SK-N-MC (cell line): Measurements from ENCODE around the gene KCNJ6.

Source experiments
- DNase-seq: peaks from one replicate; pipeline ENCODE4 v3.0.0-alpha.2; 2011; ENCODE audit warnings: low read depth, low spot score
- H3K27ac ChIP-seq: fragments of 200-600 bp; sonication (generic); 2 replicates; pipeline ENCODE4 v1.5.1; 2016; ENCODE audit warnings: mixed run types
- H3K36me3 ChIP-seq: fragments of 200-600 bp; sonication (generic); 2 replicates; pipeline ENCODE4 v1.6.1; 2017; ENCODE audit warnings: antibody characterized with exemption, low read length, mixed read lengths; ENCODE audit not compliant: insufficient read depth
- H3K4me3 ChIP-seq: fragments of 200-600 bp; sonication (generic); 2 replicates; pipeline ENCODE4 v1.5.1; 2016
- H3K9ac ChIP-seq: fragments of 200-600 bp; sonication (generic); 2 replicates; pipeline ENCODE4 v1.8.0; 2017; ENCODE audit warnings: mixed run types, mixed read lengths; ENCODE audit not compliant: insufficient read length
- H3K9me3 ChIP-seq: fragments of 200-600 bp; sonication (generic); 2 replicates; pipeline ENCODE4 v1.6.1; 2017; ENCODE audit warnings: low read depth, mild to moderate bottlenecking, antibody characterized with exemption, low read length, moderate library complexity, mixed read lengths
- EZH2 ChIP-seq: fragments of 200-600 bp; sonication (generic); IDR thresholded peaks from one replicate; pipeline ENCODE4 v1.6.1; 2017; ENCODE audit warnings: antibody characterized with exemption
- FOXP2 ChIP-seq: optimal IDR thresholded peaks from 2 replicates; pipeline ENCODE3; 2011; ENCODE audit warnings: mild to moderate bottlenecking, moderate library complexity; ENCODE audit not compliant: insufficient read depth; ENCODE audit errors: extremely low read length, control extremely low read depth
- POLR2AphosphoS5 ChIP-seq: IDR thresholded peaks from 2 replicates; pipeline ENCODE4 v1.6.1; 2012; ENCODE audit warnings: mild to moderate bottlenecking, low read depth, low read length, borderline replicate concordance

The KCNJ6 gene

DNA sequence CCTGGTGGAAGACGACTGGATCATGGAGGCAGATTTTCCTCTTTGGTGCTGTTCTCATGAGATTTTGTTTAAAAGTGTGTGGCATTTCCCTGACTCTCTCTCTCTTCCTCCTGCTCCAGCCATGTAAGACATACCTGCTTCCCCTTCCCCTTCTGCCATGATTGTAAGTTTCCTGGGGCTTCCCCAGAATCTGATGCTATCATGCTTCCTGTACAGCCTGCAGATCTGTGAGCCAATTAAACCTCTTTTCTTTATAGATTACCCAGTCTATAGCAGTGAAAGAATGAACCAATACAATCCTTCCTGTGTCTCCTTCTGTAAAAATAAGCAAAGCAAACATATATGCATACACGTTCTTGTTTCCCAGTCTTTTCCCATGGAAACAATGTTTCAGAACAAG lies 276.5 kb downstream of the KCNJ6 start:
- no peak for DNase-seq

DNA sequence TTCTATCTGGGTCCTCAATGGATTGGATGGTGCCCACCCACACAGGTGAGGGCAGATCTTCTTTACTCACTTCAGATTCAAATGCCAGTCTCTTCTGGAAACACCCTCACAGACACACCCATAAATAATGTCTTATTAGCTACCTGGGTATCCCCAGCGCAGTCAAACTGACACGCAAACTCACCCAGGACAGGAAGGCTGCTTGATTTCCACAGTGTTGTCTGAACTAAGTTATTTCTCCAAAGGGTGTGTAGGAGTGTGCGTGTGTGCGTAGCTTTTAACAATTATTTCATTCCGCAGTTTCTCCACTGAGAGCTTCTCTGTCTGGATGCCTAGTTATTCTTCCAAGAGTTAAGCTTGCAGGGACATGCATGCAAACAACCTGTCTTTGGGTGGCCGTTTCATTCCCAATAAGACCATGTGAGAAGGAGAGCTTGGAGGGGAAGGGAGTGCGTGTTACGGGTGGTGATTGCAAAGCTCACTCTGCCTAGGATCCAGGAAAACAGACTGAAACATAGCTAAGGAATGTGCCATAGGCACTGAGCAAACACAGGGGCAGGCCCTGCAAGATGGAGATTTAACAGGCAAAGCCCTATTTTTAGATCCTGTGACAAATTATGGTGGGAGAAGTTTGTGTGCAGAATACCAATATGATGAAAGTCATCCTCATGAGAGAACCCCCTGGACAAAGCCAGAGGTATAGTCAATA lies 280.0 kb downstream of the KCNJ6 start:
- H3K9ac ChIP-seq, result no peak overlapping the region
- DNase-seq, result no peak
- H3K4me3 ChIP-seq, result no peak overlapping the region
- no peak overlapping the region for H3K27ac ChIP-seq
- TF ChIP-seq EZH2 (no peak), FOXP2 (no peak), POLR2AphosphoS5 (no peak)
- H3K36me3 ChIP-seq, result no peaks in the 10 kb centered on the region
- H3K9me3 ChIP-seq, result no peaks in the 10 kb centered on the region

More for the DNA sequence above, 276.5 kb downstream of the KCNJ6 start:
- no peaks in the 10 kb centered on the region for H3K9me3 ChIP-seq
- TF ChIP-seq POLR2AphosphoS5 (no peak), EZH2 (no peak), FOXP2 (no peak)
- H3K9ac ChIP-seq, result no peak overlapping the region
- no peak overlapping the region for H3K4me3 ChIP-seq
- H3K36me3 ChIP-seq, result no peaks in the 10 kb centered on the region
- no peak overlapping the region for H3K27ac ChIP-seq

GRCh38 chr21:37631319-37632117 lies 284.7 kb downstream of the KCNJ6 start:
- H3K36me3 ChIP-seq, result no peaks in the 10 kb centered on the region
- H3K9me3 ChIP-seq, result no peaks in the 10 kb centered on the region
- TF ChIP-seq POLR2AphosphoS5 (no peak), EZH2 (no peak), FOXP2 (no peak)
- no peak overlapping the region for H3K4me3 ChIP-seq
- no peak for DNase-seq
- no peak overlapping the region for H3K9ac ChIP-seq
- H3K27ac ChIP-seq, result no peak overlapping the region

DNA sequence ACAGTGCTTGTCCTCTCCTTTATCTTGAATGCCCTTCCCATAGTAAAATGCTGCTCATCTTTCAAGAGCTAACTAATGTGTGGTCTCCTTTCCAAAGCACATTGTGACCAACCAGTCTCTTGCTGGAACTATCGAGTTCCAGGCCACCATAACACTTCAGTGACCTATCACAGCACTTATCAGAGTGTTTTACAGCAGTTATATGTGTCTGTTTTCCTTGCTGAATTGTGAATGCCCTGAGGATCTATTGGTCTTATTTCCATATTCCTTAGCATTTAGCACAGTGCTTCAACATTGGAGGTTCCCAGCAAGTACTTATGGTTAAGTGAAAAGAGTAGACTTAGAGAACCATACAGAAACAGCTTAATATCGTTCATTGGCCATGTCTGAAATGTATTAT lies 285.4 kb downstream of the KCNJ6 start:
- no peak overlapping the region for H3K9ac ChIP-seq
- TF ChIP-seq POLR2AphosphoS5, result no peak
- TF ChIP-seq EZH2, result no peak
- TF ChIP-seq FOXP2, result no peak
- no peak overlapping the region for H3K27ac ChIP-seq
- DNase-seq, result no peak
- no peaks in the 10 kb centered on the region for H3K9me3 ChIP-seq
- no peaks in the 10 kb centered on the region for H3K36me3 ChIP-seq
- no peak overlapping the region for H3K4me3 ChIP-seq

DNA sequence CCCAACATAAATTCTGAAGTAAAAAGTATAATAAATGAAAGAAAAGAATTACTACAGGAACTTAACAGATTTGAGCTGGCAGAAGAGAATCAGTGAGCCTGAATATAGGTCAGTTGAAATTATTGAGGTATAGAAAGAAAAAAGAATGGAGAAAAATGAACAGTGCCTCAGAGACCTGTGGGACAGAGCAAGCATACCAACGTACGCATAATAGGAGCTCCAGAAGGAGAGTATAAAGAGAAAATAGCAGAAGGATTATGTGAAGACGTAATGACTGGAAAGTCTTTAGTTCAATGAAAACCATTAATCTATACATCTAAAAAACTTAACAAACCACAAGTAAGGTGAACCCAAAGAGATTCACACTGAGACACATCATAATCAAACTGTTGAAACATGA lies 287.9 kb downstream of the KCNJ6 start:
- no peak for DNase-seq
- no peak overlapping the region for H3K9ac ChIP-seq
- H3K9me3 ChIP-seq, result no peaks in the 10 kb centered on the region
- H3K27ac ChIP-seq, result no peak overlapping the region
- TF ChIP-seq FOXP2, result no peak
- TF ChIP-seq POLR2AphosphoS5, result no peak
- no peak for TF ChIP-seq EZH2
- no peak overlapping the region for H3K4me3 ChIP-seq
- H3K36me3 ChIP-seq, result no peaks in the 10 kb centered on the region

GRCh38 chr21:37627561-37627960 lies 288.7 kb downstream of the KCNJ6 start:
- Histone ChIP-seq H3K36me3 (no peaks in the 10 kb centered on the region), H3K27ac (no peak overlapping the region), H3K9me3 (no peaks in the 10 kb centered on the region), H3K4me3 (no peak overlapping the region), H3K9ac (no peak overlapping the region)
- DNase-seq, result no peak
- no peak for TF ChIP-seq FOXP2
- TF ChIP-seq POLR2AphosphoS5, result no peak
- TF ChIP-seq EZH2, result no peak

GRCh38 chr21:37627074-37627473 lies 289.2 kb downstream of the KCNJ6 start:
- DNase-seq, result no peak
- no peak for TF ChIP-seq POLR2AphosphoS5
- TF ChIP-seq FOXP2, result no peak
- no peak for TF ChIP-seq EZH2
- Histone ChIP-seq H3K36me3 (no peaks in the 10 kb centered on the region), H3K27ac (no peak overlapping the region), H3K9me3 (no peaks in the 10 kb centered on the region), H3K4me3 (no peak overlapping the region), H3K9ac (no peak overlapping the region)

GRCh38 chr21:37626320-37626719 lies 289.9 kb downstream of the KCNJ6 start:
- no peak for TF ChIP-seq EZH2
- no peak for TF ChIP-seq FOXP2
- no peak for TF ChIP-seq POLR2AphosphoS5
- H3K4me3 ChIP-seq, result no peak overlapping the region
- no peak overlapping the region for H3K27ac ChIP-seq
- no peak for DNase-seq
- H3K36me3 ChIP-seq, result no peaks in the 10 kb centered on the region
- H3K9ac ChIP-seq, result no peak overlapping the region
- H3K9me3 ChIP-seq, result no peaks in the 10 kb centered on the region
